H9 (cell line): Measurements from ENCODE around the gene WDSUB1. TPM values are rescaled to one million over a fixed set of nuclear protein-coding genes. Genes with fewer than 3 reads are reported as not detected.

Experiments used
- DNase-seq: peaks from one replicate; pipeline ENCODE4 v3.0.0-alpha.2; 2017
- H2AFZ ChIP-seq: one replicate; pipeline ENCODE4 v1.6.1; 2013; ENCODE audit warnings: mild to moderate bottlenecking, low read length, control low read depth, moderate library complexity
- H2AK5ac ChIP-seq: 2 replicates; pipeline ENCODE4 v1.6.1; 2013; ENCODE audit warnings: low read length, control low read depth, mixed read lengths; ENCODE audit not compliant: insufficient read length
- H2BK120ac ChIP-seq: one replicate; pipeline ENCODE4 v1.6.1; 2013; ENCODE audit warnings: low read depth, mild to moderate bottlenecking, low read length, control low read depth, inconsistent platforms; ENCODE audit not compliant: poor library complexity, severe bottlenecking
- H2BK12ac ChIP-seq: 2 replicates; pipeline ENCODE4 v1.6.1; 2013; ENCODE audit warnings: low read length, control low read depth, mixed read lengths, low read depth; ENCODE audit not compliant: insufficient read length
- H2BK15ac ChIP-seq: 2 replicates; pipeline ENCODE4 v1.6.1; 2013; ENCODE audit warnings: low read depth, low read length, control low read depth
- H2BK20ac ChIP-seq: one replicate; pipeline ENCODE4 v1.6.1; 2013; ENCODE audit warnings: low read depth, mild to moderate bottlenecking, low read length, control low read depth, inconsistent platforms; ENCODE audit not compliant: poor library complexity, severe bottlenecking
- H2BK5ac ChIP-seq: 2 replicates; pipeline ENCODE4 v1.6.1; 2013; ENCODE audit warnings: low read length, control low read depth, mixed read lengths; ENCODE audit not compliant: insufficient read length
- H3K14ac ChIP-seq: 2 replicates; pipeline ENCODE4 v1.6.1; 2013; ENCODE audit warnings: low read length, control low read depth; ENCODE audit not compliant: insufficient read depth
- H3K18ac ChIP-seq: 2 replicates; pipeline ENCODE4 v1.6.1; 2013; ENCODE audit warnings: low read depth, mild to moderate bottlenecking, mixed read lengths, low read length, control low read depth; ENCODE audit not compliant: insufficient read length
- H3K23ac ChIP-seq: 2 replicates; pipeline ENCODE4 v1.6.1; 2013; ENCODE audit warnings: low read length, control low read depth, mixed read lengths, low read depth; ENCODE audit not compliant: insufficient read length
- H3K23me2 ChIP-seq: 2 replicates; pipeline ENCODE4 v1.6.1; 2013; ENCODE audit warnings: low read depth, mild to moderate bottlenecking, mixed read lengths, low read length, control low read depth; ENCODE audit not compliant: insufficient read length, poor library complexity, severe bottlenecking
- H3K27ac ChIP-seq: 2 replicates; pipeline ENCODE4 v1.5.1; 2013; ENCODE audit warnings: low read length, control low read depth, mixed read lengths, low read depth; ENCODE audit not compliant: insufficient read length
- H3K27me3 ChIP-seq: 2 replicates; pipeline ENCODE4 v1.6.1; 2013; ENCODE audit warnings: low read length, control low read depth, inconsistent platforms; ENCODE audit not compliant: insufficient read depth
- H3K4ac ChIP-seq: 2 replicates; pipeline ENCODE4 v1.6.1; 2013; ENCODE audit warnings: low read depth, mild to moderate bottlenecking, control low read depth, inconsistent platforms, low read length, moderate library complexity
- H3K4me1 ChIP-seq: 2 replicates; pipeline ENCODE4 v1.6.1; 2013; ENCODE audit warnings: low read length, control low read depth, inconsistent platforms; ENCODE audit not compliant: insufficient read depth
- H3K4me2 ChIP-seq: 2 replicates; pipeline ENCODE4 v1.6.1; 2013; ENCODE audit warnings: low read length, control low read depth, mixed read lengths; ENCODE audit not compliant: insufficient read length, insufficient read depth
- H3K56ac ChIP-seq: 2 replicates; pipeline ENCODE4 v1.6.1; 2013; ENCODE audit warnings: low read depth, mild to moderate bottlenecking, mixed read lengths, low read length, control low read depth; ENCODE audit not compliant: insufficient read length
- H3K79me1 ChIP-seq: 2 replicates; pipeline ENCODE4 v1.6.1; 2013; ENCODE audit warnings: low read depth, mild to moderate bottlenecking, moderate library complexity, low read length, control low read depth, inconsistent platforms; ENCODE audit not compliant: insufficient read depth, poor library complexity, severe bottlenecking
- H3K79me2 ChIP-seq: 2 replicates; pipeline ENCODE4 v1.6.1; 2013; ENCODE audit warnings: low read length, control low read depth, inconsistent platforms; ENCODE audit not compliant: insufficient read depth
- H3K9ac ChIP-seq: 2 replicates; pipeline ENCODE4 v1.6.1; 2013; ENCODE audit warnings: low read length, control low read depth, mixed read lengths; ENCODE audit not compliant: insufficient read length; ENCODE audit errors: extremely low read depth
- H3K9me3 ChIP-seq: one replicate; pipeline ENCODE4 v1.6.1; 2013; ENCODE audit warnings: low read depth, low read length, inconsistent platforms; ENCODE audit not compliant: control insufficient read depth
- H3T11ph ChIP-seq: one replicate; pipeline ENCODE4 v1.6.1; 2013; ENCODE audit warnings: mild to moderate bottlenecking, low read length, control low read depth, inconsistent platforms
- H4K20me1 ChIP-seq: one replicate; pipeline ENCODE4 v1.6.1; 2013; ENCODE audit not compliant: control insufficient read depth, insufficient read length, insufficient read depth
- H4K5ac ChIP-seq: 2 replicates; pipeline ENCODE4 v1.6.1; 2013; ENCODE audit warnings: low read depth, mild to moderate bottlenecking, mixed read lengths, low read length, control low read depth; ENCODE audit not compliant: insufficient read length
- H4K8ac ChIP-seq: replicated peaks from 2 replicates; pipeline ENCODE4 v1.6.1; 2013; ENCODE audit warnings: low read length, control low read depth, mixed read lengths, low read depth; ENCODE audit not compliant: insufficient read length
- H4K91ac ChIP-seq: 2 replicates; pipeline ENCODE4 v1.6.1; 2013; ENCODE audit warnings: low read depth, mild to moderate bottlenecking, moderate library complexity, mixed read lengths, low read length, control low read depth; ENCODE audit not compliant: insufficient read length
- H3K27ac Mint-ChIP-seq, 3 experiments: 2 replicates in 2 of 3; 3 replicates in 1 of 3; pipeline ENCODE4 v1.8.0; 2020 to 2021; ENCODE audit warnings: mixed read lengths in 3 of 3, mild to moderate bottlenecking in 1 of 3, moderate library complexity in 1 of 3
- H3K27me3 Mint-ChIP-seq: 2 replicates; pipeline ENCODE4 v1.8.0; 2021; ENCODE audit warnings: low read depth, mild to moderate bottlenecking, moderate library complexity, mixed read lengths
- H3K36me3 Mint-ChIP-seq, 3 experiments: 2 replicates in 2 of 3; 3 replicates in 1 of 3; pipeline ENCODE4 v1.8.0; 2020 to 2021; ENCODE audit warnings: low read depth in 3 of 3, mixed read lengths in 3 of 3; ENCODE audit not compliant: insufficient read depth in 1 of 3
- H3K4me1 Mint-ChIP-seq, 2 experiments: 2 replicates each; pipeline ENCODE4 v1.8.0; 2020; ENCODE audit warnings: mixed read lengths in 2 of 2
- H3K4me3 Mint-ChIP-seq, 2 experiments: 2 replicates in 1 of 2; 3 replicates in 1 of 2; pipeline ENCODE4 v1.8.0; 2020 to 2021; ENCODE audit warnings: mild to moderate bottlenecking in 2 of 2, mixed read lengths in 2 of 2, moderate library complexity in 1 of 2
- H3K9me3 Mint-ChIP-seq, 2 experiments: 2 replicates in 1 of 2; 3 replicates in 1 of 2; pipeline ENCODE4 v1.8.0; 2020; ENCODE audit warnings: mild to moderate bottlenecking in 2 of 2, mixed read lengths in 2 of 2, moderate library complexity in 1 of 2
- WGBS: extraction: QIAGEN DNeasy Blood & Tissue Kit; methylation state at CpG from one replicate; pipeline ENCODE4 v1.1.7; 2013; ENCODE audit warnings: missing lambda C conversion rate, low lambda C conversion rate, mixed read lengths; ENCODE audit not compliant: insufficient read length; ENCODE audit errors: extremely low coverage; 5-methylcytosine and 5-hydroxymethylcytosine counted together
- total RNA-seq: library from RNA; stranded (reverse); gene quantifications from 2 replicates; pipeline ENCODE4 v1.2.1, GENCODE V29; 2021
- TF ChIP-seq, protein P1 (sequence below): fragments of 200-600 bp; sonication (generic); conservative IDR thresholded peaks from 3 replicates; pipeline ENCODE4 v1.8.0; 2021; ENCODE audit warnings: antibody characterized with exemption, mild to moderate bottlenecking

WDSUB1 gene
- total RNA-seq, 1 experiment from 2014 or later: 5.5 TPM

DNA sequence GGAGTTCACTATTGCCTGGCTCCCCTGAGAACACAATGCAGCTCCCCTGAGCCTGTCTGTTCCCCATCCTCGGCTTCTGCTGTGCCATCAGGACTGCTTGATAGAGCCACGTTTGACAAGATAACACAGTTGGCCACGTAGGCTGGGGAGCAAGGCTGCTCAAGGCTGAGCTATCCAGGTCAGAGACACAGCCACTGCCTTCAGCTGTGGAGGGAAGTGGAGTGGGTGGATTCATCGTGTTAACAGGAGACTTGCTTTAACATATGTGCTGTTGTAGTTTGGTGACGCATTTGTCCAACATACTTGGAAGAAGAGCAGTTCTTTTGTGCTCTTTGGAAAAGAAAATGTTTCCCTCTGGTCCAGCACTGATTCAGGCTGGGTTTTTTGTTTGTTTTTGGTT lies 68.8 kb downstream of the WDSUB1 start:
- no peak overlapping the region for H3K4ac ChIP-seq
- H4K20me1 ChIP-seq: no peaks in the 10 kb centered on the region
- H3K9me3 ChIP-seq: no peaks in the 10 kb centered on the region
- no peak overlapping the region for H2BK20ac ChIP-seq
- no peak overlapping the region for H3K56ac ChIP-seq
- H2AFZ ChIP-seq: no peak overlapping the region
- no peaks in the 10 kb centered on the region for H3K79me1 ChIP-seq
- Mint-ChIP-seq H3K4me1 (peaks cover 4 to 5% of the 10 kb centered on the region in 2 experiments), H3K27ac (no peak overlapping the region), H3K9me3 (no peaks in the 10 kb centered on the region), H3K4me3 (no peak overlapping the region), H3K36me3 (peaks cover 0 to 3% (median 0%) of the 10 kb centered on the region in 3 experiments; a peak in 2 of 7 replicates), H3K27me3 (peaks cover 52% of the 10 kb centered on the region)
- no peak overlapping the region for H4K5ac ChIP-seq
- H4K91ac ChIP-seq: no peak overlapping the region
- no peak overlapping the region for H2BK12ac ChIP-seq
- H3K27ac ChIP-seq: no peak overlapping the region
- no peak overlapping the region for H3K9ac ChIP-seq
- H3K27me3 ChIP-seq: peaks cover 32% of the 10 kb centered on the region; the same call in 1 of the 2 replicates
- TF ChIP-seq, protein P1, sequence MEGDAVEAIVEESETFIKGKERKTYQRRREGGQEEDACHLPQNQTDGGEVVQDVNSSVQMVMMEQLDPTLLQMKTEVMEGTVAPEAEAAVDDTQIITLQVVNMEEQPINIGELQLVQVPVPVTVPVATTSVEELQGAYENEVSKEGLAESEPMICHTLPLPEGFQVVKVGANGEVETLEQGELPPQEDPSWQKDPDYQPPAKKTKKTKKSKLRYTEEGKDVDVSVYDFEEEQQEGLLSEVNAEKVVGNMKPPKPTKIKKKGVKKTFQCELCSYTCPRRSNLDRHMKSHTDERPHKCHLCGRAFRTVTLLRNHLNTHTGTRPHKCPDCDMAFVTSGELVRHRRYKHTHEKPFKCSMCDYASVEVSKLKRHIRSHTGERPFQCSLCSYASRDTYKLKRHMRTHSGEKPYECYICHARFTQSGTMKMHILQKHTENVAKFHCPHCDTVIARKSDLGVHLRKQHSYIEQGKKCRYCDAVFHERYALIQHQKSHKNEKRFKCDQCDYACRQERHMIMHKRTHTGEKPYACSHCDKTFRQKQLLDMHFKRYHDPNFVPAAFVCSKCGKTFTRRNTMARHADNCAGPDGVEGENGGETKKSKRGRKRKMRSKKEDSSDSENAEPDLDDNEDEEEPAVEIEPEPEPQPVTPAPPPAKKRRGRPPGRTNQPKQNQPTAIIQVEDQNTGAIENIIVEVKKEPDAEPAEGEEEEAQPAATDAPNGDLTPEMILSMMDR: no peak
- H3K23me2 ChIP-seq: no peaks in the 10 kb centered on the region
- no peak overlapping the region for H3K23ac ChIP-seq
- H2BK5ac ChIP-seq: no peak overlapping the region
- H2AK5ac ChIP-seq: no peak overlapping the region
- H3K14ac ChIP-seq: no peak overlapping the region
- H3K18ac ChIP-seq: no peak overlapping the region
- no peak overlapping the region for H4K8ac ChIP-seq
- H2BK120ac ChIP-seq: no peak overlapping the region
- H3K4me1 ChIP-seq: no peaks in the 10 kb centered on the region
- no peak overlapping the region for H3K4me2 ChIP-seq
- no peak overlapping the region for H2BK15ac ChIP-seq
- no peak overlapping the region for H3T11ph ChIP-seq
- H3K79me2 ChIP-seq: no peaks in the 10 kb centered on the region
- no CpG with 5 or more reads among the region's 5 CpGs for WGBS
- no peak for DNase-seq
